ENCODE measurements around the gene RDH5. TPM values are rescaled to one million over a fixed set of nuclear protein-coding genes. Genes with fewer than 3 reads are reported as not detected.
A peak's percentile ranks its signal among the peaks of the same experiment; 100 is the strongest.

Gene RDH5
- total RNA-seq, 1 experiment from 2014 or later: 6.0 TPM

- Mint-ChIP-seq H3K36me3 (ENCODE audit: insufficient read depth, unreplicated experiment) (peaks cover 7% of the 10 kb centered on the region), H3K4me3 (ENCODE audit: unreplicated experiment) (peak overlapping the region; percentile 66), H3K4me1 (ENCODE audit: low read depth, unreplicated experiment) (peaks cover 33% of the 10 kb centered on the region), H3K27me3 (ENCODE audit: insufficient read depth, unreplicated experiment) (no peaks in the 10 kb centered on the region), H3K27ac (ENCODE audit: unreplicated experiment) (peak overlapping the region; percentile 24), H3K9me3 (ENCODE audit: unreplicated experiment) (no peaks in the 10 kb centered on the region)
- intact Hi-C loops (cut with micrococcal nuclease; ENCODE audit: unreplicated experiment): loop anchor here (10.0 kb wide), 1 partner anchor 373 kb away; the partner anchor contains the start of genes RPL41 and ZC3H10
- peaks cover 25% of the 10 kb centered on the region for H3K4me1 ChIP-seq
- H3K4me3 ChIP-seq (ENCODE audit: low read depth, low read length): peak overlapping the region; percentile 25
- no peaks in the 10 kb centered on the region for H3K9me3 ChIP-seq
- TF ChIP-seq, protein P1, sequence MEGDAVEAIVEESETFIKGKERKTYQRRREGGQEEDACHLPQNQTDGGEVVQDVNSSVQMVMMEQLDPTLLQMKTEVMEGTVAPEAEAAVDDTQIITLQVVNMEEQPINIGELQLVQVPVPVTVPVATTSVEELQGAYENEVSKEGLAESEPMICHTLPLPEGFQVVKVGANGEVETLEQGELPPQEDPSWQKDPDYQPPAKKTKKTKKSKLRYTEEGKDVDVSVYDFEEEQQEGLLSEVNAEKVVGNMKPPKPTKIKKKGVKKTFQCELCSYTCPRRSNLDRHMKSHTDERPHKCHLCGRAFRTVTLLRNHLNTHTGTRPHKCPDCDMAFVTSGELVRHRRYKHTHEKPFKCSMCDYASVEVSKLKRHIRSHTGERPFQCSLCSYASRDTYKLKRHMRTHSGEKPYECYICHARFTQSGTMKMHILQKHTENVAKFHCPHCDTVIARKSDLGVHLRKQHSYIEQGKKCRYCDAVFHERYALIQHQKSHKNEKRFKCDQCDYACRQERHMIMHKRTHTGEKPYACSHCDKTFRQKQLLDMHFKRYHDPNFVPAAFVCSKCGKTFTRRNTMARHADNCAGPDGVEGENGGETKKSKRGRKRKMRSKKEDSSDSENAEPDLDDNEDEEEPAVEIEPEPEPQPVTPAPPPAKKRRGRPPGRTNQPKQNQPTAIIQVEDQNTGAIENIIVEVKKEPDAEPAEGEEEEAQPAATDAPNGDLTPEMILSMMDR (IDR thresholded peaks at IDR 0.05; ENCODE audit: insufficient read depth in 1 of 2, low read depth in 1 of 2, low read length in 1 of 2, severe bottlenecking in 1 of 2, unreplicated experiment in 1 of 2): no peak
- no peak for DNase-seq
- no TSS peak for BruUV-seq (replicated peaks)
- CTCF ChIA-PET: interaction anchor here (0.6 to 1.3 kb wide), 3 partner anchors 37 to 425 kb away, joined by 3 to 4 read pairs (median 4); no protein-coding TSS in a partner anchor
- POLR2A ChIA-PET: no interaction called here
- no peaks in the 10 kb centered on the region for H3K27me3 ChIP-seq (replicated peaks; ENCODE audit: control insufficient read depth, insufficient read depth, low read length)
- no peaks in the 10 kb centered on the region for H3K36me3 ChIP-seq (ENCODE audit: control insufficient read depth, insufficient read depth, low read length)
These were observed 21.9 kb downstream of the RDH5 start for GRCh38 chr12:55741931-55742680.

GRCh38 chr12:55742719-55743405, 22.7 kb downstream of the RDH5 start, which contains the start of gene GDF11:
Gene GDF11 (plus strand): TSS chr12:55743122. CDS start chr12:55743317, 195 bp downstream.
- DNase-seq: peak; percentile 84
- peak within 1 kb of the TSS; percentile 88 for H3K4me3 ChIP-seq (ENCODE audit: low read depth, low read length)
- H3K36me3 ChIP-seq (ENCODE audit: control insufficient read depth, insufficient read depth, low read length): no peaks in the 10 kb centered on the region
- no peaks in the 10 kb centered on the region for H3K9me3 ChIP-seq
- H3K4me1 ChIP-seq: peaks cover 20% of the 10 kb centered on the region
- TF ChIP-seq, protein P1 (IDR thresholded peaks at IDR 0.05; ENCODE audit: insufficient read depth in 1 of 2, low read depth in 1 of 2, low read length in 1 of 2, severe bottlenecking in 1 of 2, unreplicated experiment in 1 of 2): no peak
- no peaks in the 10 kb centered on the region for H3K27me3 ChIP-seq (replicated peaks; ENCODE audit: control insufficient read depth, insufficient read depth, low read length)
- peak within 1 kb of the TSS; percentile 24 for H3K27ac Mint-ChIP-seq (ENCODE audit: unreplicated experiment)
- POLR2A ChIA-PET: interaction anchor here (0.7 kb wide), 1 partner anchor 87 kb away, joined by 4 read pairs; the partner anchor contains the start of gene DNAJC14
- CTCF ChIA-PET: interaction anchor here (0.8 to 2.0 kb wide), 5 partner anchors 36 to 185 kb away, joined by 3 to 6 read pairs (median 4); partner anchors contain the start of gene PYM1
- BruUV-seq (replicated peaks): no TSS peak
- H3K36me3 Mint-ChIP-seq (ENCODE audit: insufficient read depth, unreplicated experiment): peaks cover 7% of the 10 kb centered on the region
- peaks cover 26% of the 10 kb centered on the region for H3K4me1 Mint-ChIP-seq (ENCODE audit: low read depth, unreplicated experiment)
- intact Hi-C loops (cut with micrococcal nuclease; ENCODE audit: unreplicated experiment): loop anchor here (1.0 to 10.0 kb wide), 3 partner anchors 54 to 372 kb away; partner anchors contain the start of genes RPL41, RPS26 and ZC3H10
- H3K27me3 Mint-ChIP-seq (ENCODE audit: insufficient read depth, unreplicated experiment): no peaks in the 10 kb centered on the region
- peak within 1 kb of the TSS; percentile 80 for H3K4me3 Mint-ChIP-seq (ENCODE audit: unreplicated experiment)
- H3K9me3 Mint-ChIP-seq (ENCODE audit: unreplicated experiment): no peaks in the 10 kb centered on the region
